K562 (cell line): Measurements from ENCODE around the gene POLN.

Experiments used
- BRF1 ChIP-seq: IDR thresholded peaks from 3 replicates; pipeline ENCODE4 v1.6.1; 2011; ENCODE audit warnings: borderline replicate concordance, mild to moderate bottlenecking; ENCODE audit not compliant: insufficient read length; ENCODE audit errors: extremely low read depth
- CBFA2T3 ChIP-seq: fragments of 450-650 bp; IDR thresholded peaks from 2 replicates; pipeline ENCODE4 v1.6.1; 2017
- ESRRA ChIP-seq: fragments of 450-650 bp; IDR thresholded peaks from 2 replicates; pipeline ENCODE4 v1.6.1; 2014; ENCODE audit warnings: low read depth, mild to moderate bottlenecking, moderate library complexity, borderline replicate concordance
- ETV1 ChIP-seq: fragments of 450-650 bp; conservative IDR thresholded peaks from 2 replicates; pipeline ENCODE4 v1.6.1; 2016; ENCODE audit warnings: missing genetic modification characterization, control low read depth, low read depth, missing compliant biosample characterization
- FOXJ3 ChIP-seq: sonication (generic); formaldehyde crosslinking; IDR thresholded peaks from 2 replicates; pipeline ENCODE4 v1.4.0; 2020; ENCODE audit warnings: mild to moderate bottlenecking, missing genetic modification reagents
- HDGF ChIP-seq: fragments of 450-650 bp; IDR thresholded peaks from 2 replicates; pipeline ENCODE4 v1.6.1; 2016
- JUN ChIP-seq, 2 experiments: sonication (generic) in 1 of 2; formaldehyde crosslinking in 1 of 2; IDR thresholded peaks; 2 replicates each; pipeline versions ENCODE4 v1.6.1 to v1.8.0; 2012 to 2022; ENCODE audit warnings: borderline replicate concordance in 2 of 2, mild to moderate bottlenecking in 2 of 2, improper control_type of control experiment in 1 of 2, low read depth in 1 of 2, low read length in 1 of 2, missing genetic modification reagents in 1 of 2
- JUNB ChIP-seq: fragments of 450-650 bp; formaldehyde crosslinking; conservative IDR thresholded peaks from 2 replicates; pipeline ENCODE4 v1.4.0; 2020; ENCODE audit warnings: mild to moderate bottlenecking
- POLR2AphosphoS5 ChIP-seq: IDR thresholded peaks from 2 replicates; pipeline ENCODE4 v1.6.1; 2011; ENCODE audit warnings: mild to moderate bottlenecking, low read depth, low read length, moderate library complexity; ENCODE audit not compliant: control insufficient read depth, insufficient read depth
- SRSF7 ChIP-seq: fragments of 200-400 bp; formaldehyde crosslinking; optimal IDR thresholded peaks from 2 replicates; pipeline ENCODE3; 2017; ENCODE audit warnings: mild to moderate bottlenecking, low read depth, low read length
- TF ChIP-seq, protein P1 (sequence below), 3 experiments: IDR thresholded peaks in 2 of 3; conservative IDR thresholded peaks in 1 of 3; 2 replicates each; pipeline ENCODE4 v1.5.1; 2011 to 2012; ENCODE audit warnings: low read length in 3 of 3, mild to moderate bottlenecking in 3 of 3, control low read depth in 2 of 3, improper control_type of control experiment in 1 of 3, inconsistent platforms in 1 of 3, low read depth in 1 of 3, mixed read lengths in 1 of 3, moderate library complexity in 1 of 3; ENCODE audit not compliant: insufficient read depth in 2 of 3
- TF ChIP-seq, protein P2 (sequence below): sonication (generic); formaldehyde crosslinking; IDR thresholded peaks from 2 replicates; pipeline ENCODE4 v1.9.0; 2022; ENCODE audit warnings: mild to moderate bottlenecking, missing genetic modification reagents
- TF ChIP-seq, protein P3 (sequence below): sonication (generic); formaldehyde crosslinking; IDR thresholded peaks from 2 replicates; pipeline ENCODE4 v1.9.0; 2022; ENCODE audit warnings: mild to moderate bottlenecking, missing genetic modification reagents
- TF ChIP-seq, protein P4 (sequence below), 2 experiments: fragments of 250-450 bp in 1 of 2; fragments of 450-650 bp in 1 of 2; sonication (Bioruptor Pico) in 1 of 2; IDR thresholded peaks; 2 replicates each; pipeline versions ENCODE4 v1.6.1 to v1.8.0; 2016 to 2021; ENCODE audit warnings: mild to moderate bottlenecking in 2 of 2, moderate library complexity in 2 of 2, missing compliant biosample characterization in 1 of 2, missing genetic modification characterization in 1 of 2

DNA sequence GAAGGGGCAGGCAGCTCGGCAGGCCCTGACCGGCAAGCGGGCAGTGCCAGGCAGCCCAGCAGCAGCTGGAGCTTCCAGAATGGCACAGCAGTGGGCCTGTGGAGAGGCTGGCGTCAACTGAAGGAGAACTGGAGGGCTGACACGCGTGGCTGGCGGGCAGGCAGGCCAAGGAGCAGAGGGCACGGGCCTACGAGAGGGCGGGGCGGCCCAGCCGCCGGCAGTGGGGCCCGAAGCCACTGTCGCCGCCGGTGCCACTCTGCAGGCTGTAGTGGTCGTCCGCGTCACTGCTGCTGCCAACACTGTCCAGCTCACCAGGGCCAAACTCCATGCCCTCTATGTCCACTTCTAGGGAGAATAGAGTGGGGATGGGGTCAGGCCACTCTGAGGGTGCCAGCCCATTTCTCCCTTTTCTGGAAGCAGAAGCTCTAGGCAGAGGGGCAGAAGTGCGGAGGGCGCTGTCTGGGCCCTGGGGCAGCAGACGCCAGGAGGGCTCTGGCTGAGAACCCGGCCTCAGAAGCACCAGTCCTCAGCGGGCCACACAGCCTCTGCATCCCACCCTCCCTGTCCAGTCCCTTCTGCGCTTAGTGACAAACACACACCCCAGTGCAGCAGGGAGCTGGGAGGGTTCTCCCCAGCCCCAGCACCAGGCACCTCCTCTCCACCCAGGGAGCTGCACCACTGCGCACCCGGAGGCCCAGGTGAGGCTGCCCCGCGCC lies 8.6 kb upstream of the POLN start:
- no peak for TF ChIP-seq ESRRA
- TF ChIP-seq HDGF = no peak
- TF ChIP-seq, protein P1, sequence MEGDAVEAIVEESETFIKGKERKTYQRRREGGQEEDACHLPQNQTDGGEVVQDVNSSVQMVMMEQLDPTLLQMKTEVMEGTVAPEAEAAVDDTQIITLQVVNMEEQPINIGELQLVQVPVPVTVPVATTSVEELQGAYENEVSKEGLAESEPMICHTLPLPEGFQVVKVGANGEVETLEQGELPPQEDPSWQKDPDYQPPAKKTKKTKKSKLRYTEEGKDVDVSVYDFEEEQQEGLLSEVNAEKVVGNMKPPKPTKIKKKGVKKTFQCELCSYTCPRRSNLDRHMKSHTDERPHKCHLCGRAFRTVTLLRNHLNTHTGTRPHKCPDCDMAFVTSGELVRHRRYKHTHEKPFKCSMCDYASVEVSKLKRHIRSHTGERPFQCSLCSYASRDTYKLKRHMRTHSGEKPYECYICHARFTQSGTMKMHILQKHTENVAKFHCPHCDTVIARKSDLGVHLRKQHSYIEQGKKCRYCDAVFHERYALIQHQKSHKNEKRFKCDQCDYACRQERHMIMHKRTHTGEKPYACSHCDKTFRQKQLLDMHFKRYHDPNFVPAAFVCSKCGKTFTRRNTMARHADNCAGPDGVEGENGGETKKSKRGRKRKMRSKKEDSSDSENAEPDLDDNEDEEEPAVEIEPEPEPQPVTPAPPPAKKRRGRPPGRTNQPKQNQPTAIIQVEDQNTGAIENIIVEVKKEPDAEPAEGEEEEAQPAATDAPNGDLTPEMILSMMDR (IDR thresholded peaks at IDR 0.05 in 2 of 3, conservative IDR thresholded peaks at IDR 0.05 in 1 of 3; ENCODE audit: insufficient read depth in 2 of 3, low read depth in 1 of 3, low read length in 3 of 3) = no peak
- TF ChIP-seq BRF1 = no peak
- TF ChIP-seq, protein P2, sequence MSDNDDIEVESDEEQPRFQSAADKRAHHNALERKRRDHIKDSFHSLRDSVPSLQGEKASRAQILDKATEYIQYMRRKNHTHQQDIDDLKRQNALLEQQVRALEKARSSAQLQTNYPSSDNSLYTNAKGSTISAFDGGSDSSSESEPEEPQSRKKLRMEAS (CRISPR knock-in tag) = no peak
- no peak for TF ChIP-seq FOXJ3 (CRISPR knock-in tag)
- no peak for TF ChIP-seq JUN (IDR thresholded peaks at IDR 0.05; ENCODE audit: borderline replicate concordance, low read depth, low read length)
- no peak for TF ChIP-seq JUN (CRISPR knock-in tag; IDR thresholded peaks at IDR 0.05; ENCODE audit: borderline replicate concordance)
- TF ChIP-seq, protein P3, sequence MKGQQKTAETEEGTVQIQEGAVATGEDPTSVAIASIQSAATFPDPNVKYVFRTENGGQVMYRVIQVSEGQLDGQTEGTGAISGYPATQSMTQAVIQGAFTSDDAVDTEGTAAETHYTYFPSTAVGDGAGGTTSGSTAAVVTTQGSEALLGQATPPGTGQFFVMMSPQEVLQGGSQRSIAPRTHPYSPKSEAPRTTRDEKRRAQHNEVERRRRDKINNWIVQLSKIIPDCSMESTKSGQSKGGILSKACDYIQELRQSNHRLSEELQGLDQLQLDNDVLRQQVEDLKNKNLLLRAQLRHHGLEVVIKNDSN (CRISPR knock-in tag) = no peak
- TF ChIP-seq, protein P4, sequence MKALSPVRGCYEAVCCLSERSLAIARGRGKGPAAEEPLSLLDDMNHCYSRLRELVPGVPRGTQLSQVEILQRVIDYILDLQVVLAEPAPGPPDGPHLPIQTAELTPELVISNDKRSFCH (CRISPR knock-in tag; IDR thresholded peaks at IDR 0.05) = no peak
- TF ChIP-seq, protein P4 (tag; IDR thresholded peaks at IDR 0.05) = no peak
- TF ChIP-seq JUNB (CRISPR knock-in tag) = no peak
- TF ChIP-seq POLR2AphosphoS5 = no peak
- TF ChIP-seq SRSF7 = no peak
- TF ChIP-seq ETV1 (tag) = no peak
- no peak for TF ChIP-seq CBFA2T3
